Femur (tissue), 1 donor: ENCODE results near the gene POPDC2.
A peak's percentile ranks its signal among the peaks of the same experiment; 100 is the strongest.
"Not testable (repeated sequence)": the region's sequence is repeated elsewhere in the genome, so short reads cannot be mapped to it uniquely, and the experiment has no call there.

Experiments
- DNase-seq: peaks from one replicate; pipeline ENCODE4 v3.0.0-alpha.2; 2017

POPDC2 gene, protein sequence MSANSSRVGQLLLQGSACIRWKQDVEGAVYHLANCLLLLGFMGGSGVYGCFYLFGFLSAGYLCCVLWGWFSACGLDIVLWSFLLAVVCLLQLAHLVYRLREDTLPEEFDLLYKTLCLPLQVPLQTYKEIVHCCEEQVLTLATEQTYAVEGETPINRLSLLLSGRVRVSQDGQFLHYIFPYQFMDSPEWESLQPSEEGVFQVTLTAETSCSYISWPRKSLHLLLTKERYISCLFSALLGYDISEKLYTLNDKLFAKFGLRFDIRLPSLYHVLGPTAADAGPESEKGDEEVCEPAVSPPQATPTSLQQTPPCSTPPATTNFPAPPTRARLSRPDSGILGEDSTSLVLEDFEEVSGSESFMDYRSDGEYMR

GRCh38 chr3:119660474-119661440 lies at the start of gene POPDC2:
Gene POPDC2 (minus strand): TSS chr3:119660589. CDS start chr3:119660423, 166 bp downstream.
- DNase-seq, result no peak

DNA sequence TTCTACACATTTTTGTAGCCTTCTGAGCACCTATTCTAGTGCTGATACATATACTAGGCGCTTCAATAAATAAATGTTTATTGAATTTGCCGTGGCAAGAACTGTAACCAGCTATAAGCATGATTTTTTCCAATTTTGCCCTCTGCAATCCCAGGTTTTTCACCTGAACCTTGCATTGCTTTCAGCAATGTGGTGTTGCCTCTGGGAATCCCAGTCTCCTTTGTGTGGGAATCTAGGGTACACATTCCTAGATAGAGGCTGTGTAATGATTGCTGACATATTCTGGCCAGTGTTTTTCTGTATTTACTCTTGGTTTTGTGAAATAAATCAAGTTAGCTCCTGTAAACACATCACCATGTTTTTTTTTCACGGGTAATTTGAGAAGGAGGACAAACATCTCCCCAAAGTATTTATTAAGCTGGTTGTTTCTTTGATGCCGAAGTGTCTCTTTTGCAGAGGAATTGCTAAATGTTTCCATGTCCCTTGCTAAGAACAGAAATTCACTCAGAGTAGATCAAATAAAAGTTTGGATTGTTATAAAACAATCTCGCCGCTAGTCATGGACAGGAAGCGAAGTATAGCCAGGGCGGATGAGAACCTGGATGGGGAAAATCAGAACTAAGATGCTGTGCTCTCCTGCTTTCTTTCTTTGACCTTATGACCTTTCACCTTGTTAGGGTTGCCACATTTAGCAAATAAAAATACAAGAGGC lies 43.6 kb upstream of the POPDC2 start:
- DNase-seq, result no peak

DNA sequence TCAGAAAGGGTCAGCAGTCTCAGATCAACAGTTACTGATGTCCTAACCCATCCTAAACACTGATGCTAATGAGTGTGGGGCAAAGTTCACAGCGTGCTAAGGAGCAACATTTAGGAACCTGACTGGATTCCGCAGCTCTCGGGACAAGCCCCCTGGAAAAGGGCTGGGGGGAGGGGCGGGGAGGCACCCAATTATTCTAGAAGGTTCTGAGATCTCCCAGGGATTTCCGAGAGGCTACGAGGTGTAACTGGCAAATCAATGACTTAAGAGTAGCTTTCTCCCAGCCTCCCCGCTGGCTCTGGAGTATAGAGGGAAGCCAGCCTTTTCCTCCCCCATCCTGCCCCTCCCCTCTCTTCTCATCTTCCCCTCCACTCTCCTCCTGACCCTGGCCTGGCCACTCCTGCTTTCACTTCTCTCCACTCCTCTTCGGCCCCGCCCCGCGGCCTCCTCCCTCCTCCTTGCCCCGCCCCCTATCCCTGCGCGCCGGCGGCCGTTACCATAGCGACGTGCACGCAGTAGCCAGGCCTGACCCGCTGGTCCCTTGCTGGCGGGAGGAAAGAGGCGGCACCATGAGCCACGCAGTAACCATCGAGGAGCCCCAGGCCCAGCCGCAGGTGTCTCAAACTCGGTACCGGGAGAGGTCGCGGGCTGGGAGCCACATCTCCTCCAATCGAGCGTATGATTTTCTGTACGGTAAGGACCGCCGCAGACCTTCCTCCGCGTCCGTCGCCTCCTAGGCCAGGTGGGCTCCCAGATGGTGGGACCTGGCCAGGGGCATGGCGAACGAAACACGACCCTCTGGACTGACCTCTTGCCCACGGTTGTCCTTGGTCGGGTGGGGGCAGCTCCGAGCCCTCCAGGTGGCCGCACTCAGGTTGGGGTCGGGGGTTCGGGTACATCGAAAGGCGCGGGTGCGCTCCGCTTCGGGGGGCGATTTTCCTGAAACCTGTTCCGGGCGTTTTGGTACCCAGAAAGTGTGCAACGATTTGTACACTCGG lies 42.4 kb upstream of the POPDC2 start, which contains the start of gene CFAP91:
Gene CFAP91 (plus strand): TSS at position 493 of the 998 bp plus-strand sequence. CDS start 77 bp downstream, at position 570.
- peak; percentile 95 for DNase-seq

- no peak for DNase-seq
Measured at GRCh38 chr3:119700920-119701734, 40.7 kb upstream of the POPDC2 start.

GRCh38 chr3:119700269-119700919 lies 40.0 kb upstream of the POPDC2 start:
- no peak for DNase-seq

- no peak for DNase-seq
Measured at GRCh38 chr3:119697394-119697793, 37.0 kb upstream of the POPDC2 start.

- no peak for DNase-seq
Measured at GRCh38 chr3:119695480-119695879, 35.1 kb upstream of the POPDC2 start.

GRCh38 chr3:119690043-119690656 lies 29.8 kb upstream of the POPDC2 start:
- DNase-seq, result no peak

- no peak for DNase-seq
Measured at GRCh38 chr3:119683421-119683820, 23.0 kb upstream of the POPDC2 start.

DNA sequence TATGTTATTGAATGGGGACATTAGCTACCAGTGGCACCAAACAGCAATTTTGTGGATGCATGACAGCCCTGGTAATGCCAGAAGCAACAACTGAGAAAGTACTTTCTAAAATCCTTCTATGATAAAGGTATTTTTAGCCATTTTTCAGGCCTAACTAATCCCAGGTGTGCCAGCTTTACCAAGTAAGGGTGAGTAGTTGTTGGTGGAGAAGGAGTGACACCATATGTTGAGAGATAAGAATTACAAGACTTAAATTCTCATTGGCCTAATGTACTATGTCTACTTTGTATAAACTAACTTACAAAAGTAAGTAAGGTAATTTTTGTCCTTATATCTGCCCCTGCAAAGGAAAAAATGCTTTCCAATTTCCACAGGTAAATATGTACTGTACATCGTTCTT lies 20.9 kb upstream of the POPDC2 start:
- DNase-seq, result no peak

DNA sequence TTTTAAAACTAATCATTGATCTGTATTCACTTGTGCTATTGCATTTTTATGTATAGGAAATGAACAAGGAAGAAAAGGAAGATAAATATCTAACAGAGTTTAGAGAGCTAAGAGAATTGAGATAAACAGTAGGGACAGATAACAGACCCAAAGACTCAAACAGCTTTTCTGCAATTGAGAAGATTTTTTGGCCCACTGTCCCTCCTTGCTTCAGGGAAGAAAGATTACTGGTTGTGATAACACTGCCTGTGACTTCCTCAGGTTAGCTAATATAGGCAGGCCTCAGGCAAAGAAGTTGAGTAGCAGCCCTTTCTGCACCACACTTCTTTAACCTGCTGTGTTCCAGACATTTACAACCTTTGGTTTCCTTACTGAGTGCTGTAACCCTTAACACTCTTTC lies 19.5 kb upstream of the POPDC2 start:
- DNase-seq, result no peak

DNA sequence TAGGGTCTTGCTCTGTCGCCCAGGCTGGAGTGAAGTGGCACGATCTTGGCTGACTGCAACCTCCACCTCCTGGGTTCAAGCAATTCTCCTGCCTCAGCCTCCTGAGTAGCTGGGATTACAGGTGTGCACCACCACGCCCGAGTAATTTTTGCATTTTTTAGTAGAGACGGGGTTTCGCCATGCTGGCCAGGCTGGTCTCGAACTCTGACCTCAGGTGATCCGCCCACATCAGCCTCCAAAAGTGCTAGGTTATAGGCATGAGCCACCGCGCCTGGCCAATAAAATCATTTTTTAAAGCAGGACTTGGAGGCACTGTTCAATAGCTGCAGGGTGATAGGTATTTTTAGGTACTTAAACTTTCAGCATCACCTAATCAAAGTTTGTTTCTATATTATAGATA lies 17.8 kb upstream of the POPDC2 start:
- not testable (repeated sequence) for DNase-seq

DNA sequence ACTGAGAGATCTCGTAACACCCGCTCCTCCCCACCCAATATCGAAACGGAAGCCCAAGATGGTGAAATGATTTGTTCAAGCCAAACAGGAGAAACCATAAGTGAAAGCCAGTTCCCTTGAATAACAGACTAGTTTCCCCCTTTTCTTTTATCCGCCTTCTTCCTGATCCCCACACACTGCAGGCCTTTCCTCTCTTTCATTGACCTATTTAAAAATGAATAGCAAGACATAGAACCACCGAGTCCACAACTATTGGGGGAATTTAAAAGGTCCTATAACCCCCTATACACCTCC lies 17.2 kb upstream of the POPDC2 start:
- no peak for DNase-seq

DNA sequence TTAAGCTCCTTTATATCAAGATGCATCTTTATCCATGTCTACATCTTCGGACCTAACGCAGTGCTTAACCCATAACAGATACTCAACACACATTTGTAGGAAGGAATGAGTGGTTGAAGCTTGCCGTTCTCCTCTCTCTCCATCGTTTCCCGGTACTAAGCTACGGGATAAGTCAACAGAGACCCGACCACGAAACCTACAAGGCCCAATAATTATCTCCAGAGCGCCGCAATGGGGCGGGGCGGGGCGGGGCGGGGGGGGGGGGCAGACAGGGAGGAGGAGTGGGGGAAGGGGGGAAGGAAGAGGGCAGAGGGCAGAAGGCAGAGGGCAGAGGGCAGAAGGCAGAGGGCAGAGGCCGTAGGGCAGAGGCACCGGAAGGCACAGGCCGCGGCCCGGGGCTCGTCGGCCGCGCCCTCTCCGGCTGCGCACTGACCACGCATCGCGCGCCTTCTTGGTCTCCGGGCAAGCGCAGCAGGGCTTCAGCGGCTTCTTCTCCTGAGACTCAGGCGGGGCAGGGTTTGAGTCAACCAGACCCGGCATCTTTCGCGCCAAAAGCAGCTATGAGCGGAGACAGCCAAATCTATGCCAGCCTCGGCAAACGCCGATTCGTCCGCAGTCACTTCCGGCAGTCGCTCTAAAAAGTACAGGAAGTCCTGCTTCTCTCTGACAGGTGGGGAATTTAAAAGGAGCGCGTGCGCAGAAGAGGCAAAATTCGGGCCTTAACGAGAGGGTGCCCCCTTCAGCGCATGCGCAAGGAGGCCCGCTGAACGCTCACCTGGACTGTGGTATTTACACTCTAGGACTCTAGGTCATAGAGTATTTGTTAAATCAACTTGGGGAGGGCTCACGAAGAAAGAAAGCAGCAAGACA lies 16.6 kb upstream of the POPDC2 start, which contains the start of gene COX17:
Gene COX17 (minus strand): TSS at position 636 of the 870 bp plus-strand sequence. CDS start 96 bp downstream, at position 540.
- DNase-seq, result peak; percentile 96

GRCh38 chr3:119676020-119676419 lies 15.6 kb upstream of the POPDC2 start:
- DNase-seq, result no peak

- DNase-seq, result no peak
Measured at GRCh38 chr3:119675188-119675874, 14.9 kb upstream of the POPDC2 start.

DNA sequence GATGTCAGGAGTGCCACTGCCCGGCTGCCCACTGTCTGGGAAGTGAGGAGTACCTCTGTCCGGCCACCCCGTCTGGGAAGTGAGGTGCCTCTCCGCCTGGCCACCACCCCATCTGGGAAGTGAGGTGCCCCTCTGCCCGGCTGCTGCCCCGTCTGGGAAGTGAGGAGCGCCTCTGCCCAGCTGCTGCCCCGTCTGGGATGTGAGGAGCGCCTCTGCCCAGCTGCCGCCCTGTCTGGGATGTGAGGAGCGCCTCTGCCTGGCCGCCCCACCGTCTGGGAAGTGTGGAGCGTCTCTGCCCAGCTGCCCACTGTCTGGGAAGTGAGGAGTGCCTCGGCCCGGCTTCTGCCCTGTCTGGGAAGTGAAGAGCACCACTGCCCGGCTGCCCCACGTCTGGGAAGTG lies 13.5 kb upstream of the POPDC2 start:
- DNase-seq, result no peak

GRCh38 chr3:119672776-119673175 lies 12.4 kb upstream of the POPDC2 start:
- no peak for DNase-seq
